ENCODE data around the gene FBXO31.

Gene FBXO31

DNA sequence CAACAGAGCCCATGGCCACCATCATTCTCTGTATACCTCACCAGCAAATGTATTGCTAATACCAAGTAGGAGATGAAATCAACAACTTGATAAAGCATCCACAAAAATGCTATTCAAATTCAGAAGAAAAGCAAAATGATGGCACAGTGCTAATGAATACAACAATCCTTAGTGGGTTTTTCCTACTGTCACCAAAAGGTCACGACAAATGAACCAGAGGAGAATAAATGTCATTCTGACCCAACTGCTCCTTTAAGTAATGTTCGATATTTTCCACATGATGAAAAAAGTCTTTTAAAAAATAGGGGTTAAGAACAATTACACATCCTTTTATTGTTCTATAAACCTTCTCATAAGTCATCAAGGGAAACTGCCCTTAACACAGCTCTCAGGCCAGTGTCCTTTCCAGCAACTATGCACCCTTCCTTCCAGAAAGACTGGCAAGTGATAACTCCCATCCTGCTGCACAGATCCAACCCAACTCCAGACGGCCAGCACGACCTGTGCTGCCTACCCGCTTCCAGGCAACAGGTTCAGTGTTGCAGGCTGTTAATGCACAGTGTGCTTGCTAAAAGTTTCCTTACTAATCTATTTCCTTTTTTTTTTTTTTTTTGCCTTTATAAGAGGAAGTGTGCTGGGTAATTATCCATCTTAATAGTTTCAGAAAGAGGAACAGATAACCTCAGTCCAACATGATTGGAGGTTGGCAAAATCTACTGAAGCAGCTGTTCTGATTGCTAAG is 15.4 kb downstream of the FBXO31 start:
- no peak overlapping the region for H3K27ac ChIP-seq
- intact Hi-C loops (cut with DNase I; ENCODE audit: low total_unique reads) = no loop called here
- H3K4me3 ChIP-seq = no peak overlapping the region
- peaks cover 0 to 34% (median 16%) of the 10 kb centered on the region in 4 donors for H3K4me1 ChIP-seq
- no peaks in the 10 kb centered on the region for H3K27me3 ChIP-seq
- H3K36me3 ChIP-seq = peaks cover 6 to 19% (median 13%) of the 10 kb centered on the region in 3 donors
- H3K9me3 ChIP-seq = no peaks in the 10 kb centered on the region
- DNase-seq = no peak
- TF ChIP-seq, protein P1, sequence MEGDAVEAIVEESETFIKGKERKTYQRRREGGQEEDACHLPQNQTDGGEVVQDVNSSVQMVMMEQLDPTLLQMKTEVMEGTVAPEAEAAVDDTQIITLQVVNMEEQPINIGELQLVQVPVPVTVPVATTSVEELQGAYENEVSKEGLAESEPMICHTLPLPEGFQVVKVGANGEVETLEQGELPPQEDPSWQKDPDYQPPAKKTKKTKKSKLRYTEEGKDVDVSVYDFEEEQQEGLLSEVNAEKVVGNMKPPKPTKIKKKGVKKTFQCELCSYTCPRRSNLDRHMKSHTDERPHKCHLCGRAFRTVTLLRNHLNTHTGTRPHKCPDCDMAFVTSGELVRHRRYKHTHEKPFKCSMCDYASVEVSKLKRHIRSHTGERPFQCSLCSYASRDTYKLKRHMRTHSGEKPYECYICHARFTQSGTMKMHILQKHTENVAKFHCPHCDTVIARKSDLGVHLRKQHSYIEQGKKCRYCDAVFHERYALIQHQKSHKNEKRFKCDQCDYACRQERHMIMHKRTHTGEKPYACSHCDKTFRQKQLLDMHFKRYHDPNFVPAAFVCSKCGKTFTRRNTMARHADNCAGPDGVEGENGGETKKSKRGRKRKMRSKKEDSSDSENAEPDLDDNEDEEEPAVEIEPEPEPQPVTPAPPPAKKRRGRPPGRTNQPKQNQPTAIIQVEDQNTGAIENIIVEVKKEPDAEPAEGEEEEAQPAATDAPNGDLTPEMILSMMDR (IDR thresholded peaks at IDR 0.05) = no peak

DNA sequence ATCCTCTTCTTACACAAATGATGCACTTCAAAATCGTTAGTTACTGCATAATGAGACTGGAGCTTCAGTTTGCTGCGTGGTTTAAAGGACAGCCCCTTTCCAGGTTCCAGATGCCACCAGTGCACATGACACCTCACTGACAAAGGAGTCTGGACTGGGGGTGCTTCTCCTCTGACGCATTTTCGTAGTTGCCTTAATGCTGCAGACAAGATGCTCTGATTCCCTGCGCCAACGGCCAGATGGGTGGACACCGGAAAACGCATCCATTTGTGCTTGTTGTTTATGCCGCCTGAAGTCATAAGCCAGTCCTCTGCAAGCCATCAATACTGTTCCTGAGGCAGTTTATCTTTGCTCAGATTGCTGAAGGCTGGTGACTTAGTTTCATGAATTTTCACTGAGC is 16.0 kb downstream of the FBXO31 start:
- intact Hi-C loops (cut with DNase I; ENCODE audit: low total_unique reads) = no loop called here
- no peaks in the 10 kb centered on the region for H3K9me3 ChIP-seq
- H3K27ac ChIP-seq = no peak overlapping the region
- peaks cover 0 to 34% (median 16%) of the 10 kb centered on the region in 4 donors for H3K4me1 ChIP-seq
- TF ChIP-seq, protein P1 (IDR thresholded peaks at IDR 0.05) = no peak
- no peak for DNase-seq
- H3K4me3 ChIP-seq = no peak overlapping the region
- peaks cover 12 to 19% (median 14%) of the 10 kb centered on the region in 3 donors for H3K36me3 ChIP-seq
- H3K27me3 ChIP-seq = no peaks in the 10 kb centered on the region

DNA sequence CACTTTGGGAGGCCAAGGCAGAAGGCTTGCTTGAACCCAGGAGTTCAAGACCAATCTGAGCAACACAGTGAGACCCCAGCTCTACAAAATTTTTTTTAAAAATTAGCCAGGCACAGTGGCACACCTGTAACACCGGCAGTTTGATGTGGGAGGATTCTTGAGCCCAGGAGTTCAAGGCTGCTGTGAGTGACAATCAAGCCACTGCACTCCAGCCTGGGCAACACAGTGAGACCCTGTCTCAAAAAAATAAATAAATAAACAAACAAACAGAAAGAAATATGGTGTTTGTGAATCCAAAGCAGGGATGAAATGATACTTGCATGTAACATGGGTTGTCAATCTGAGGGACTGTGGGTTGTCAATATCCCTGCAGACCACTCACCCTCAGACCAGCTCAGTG is 16.6 kb downstream of the FBXO31 start:
- peaks cover 14 to 25% (median 20%) of the 10 kb centered on the region in 3 donors for H3K36me3 ChIP-seq
- H3K4me1 ChIP-seq = peaks cover 0 to 28% (median 16%) of the 10 kb centered on the region in 4 donors
- H3K27me3 ChIP-seq = no peaks in the 10 kb centered on the region
- intact Hi-C loops (cut with DNase I; ENCODE audit: low total_unique reads) = no loop called here
- TF ChIP-seq, protein P1 (IDR thresholded peaks at IDR 0.05) = no peak
- no peaks in the 10 kb centered on the region for H3K9me3 ChIP-seq
- DNase-seq = no peak
- H3K4me3 ChIP-seq = no peak overlapping the region
- no peak overlapping the region for H3K27ac ChIP-seq

DNA sequence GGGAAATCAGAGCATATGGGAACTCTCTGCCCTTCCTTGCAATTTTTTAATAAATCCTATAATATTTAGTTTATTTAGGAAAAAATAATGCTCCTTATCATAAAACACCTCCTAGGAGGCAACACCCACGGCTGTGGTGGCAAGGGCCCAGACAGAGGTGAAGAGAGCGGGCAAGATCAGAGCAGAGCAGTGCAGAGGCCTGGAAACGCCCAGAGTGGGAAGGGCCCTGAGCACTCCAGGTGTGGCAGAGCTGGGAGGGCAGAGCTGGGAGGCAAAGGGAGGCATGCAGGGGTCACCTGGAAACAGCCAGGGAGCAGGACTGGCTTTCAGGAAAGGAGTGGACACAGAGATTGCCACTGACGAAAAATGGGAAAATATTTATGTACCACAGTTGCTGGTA is 17.3 kb downstream of the FBXO31 start:
- intact Hi-C loops (cut with DNase I; ENCODE audit: low total_unique reads) = no loop called here
- no peaks in the 10 kb centered on the region for H3K9me3 ChIP-seq
- no peak overlapping the region for H3K4me3 ChIP-seq
- TF ChIP-seq, protein P1 (IDR thresholded peaks at IDR 0.05) = no peak
- H3K4me1 ChIP-seq = peaks cover 0 to 28% (median 16%) of the 10 kb centered on the region in 4 donors
- no peak for DNase-seq
- H3K36me3 ChIP-seq = peaks cover 21 to 31% (median 27%) of the 10 kb centered on the region in 3 donors
- H3K27ac ChIP-seq = no peak overlapping the region
- H3K27me3 ChIP-seq = no peaks in the 10 kb centered on the region

DNA sequence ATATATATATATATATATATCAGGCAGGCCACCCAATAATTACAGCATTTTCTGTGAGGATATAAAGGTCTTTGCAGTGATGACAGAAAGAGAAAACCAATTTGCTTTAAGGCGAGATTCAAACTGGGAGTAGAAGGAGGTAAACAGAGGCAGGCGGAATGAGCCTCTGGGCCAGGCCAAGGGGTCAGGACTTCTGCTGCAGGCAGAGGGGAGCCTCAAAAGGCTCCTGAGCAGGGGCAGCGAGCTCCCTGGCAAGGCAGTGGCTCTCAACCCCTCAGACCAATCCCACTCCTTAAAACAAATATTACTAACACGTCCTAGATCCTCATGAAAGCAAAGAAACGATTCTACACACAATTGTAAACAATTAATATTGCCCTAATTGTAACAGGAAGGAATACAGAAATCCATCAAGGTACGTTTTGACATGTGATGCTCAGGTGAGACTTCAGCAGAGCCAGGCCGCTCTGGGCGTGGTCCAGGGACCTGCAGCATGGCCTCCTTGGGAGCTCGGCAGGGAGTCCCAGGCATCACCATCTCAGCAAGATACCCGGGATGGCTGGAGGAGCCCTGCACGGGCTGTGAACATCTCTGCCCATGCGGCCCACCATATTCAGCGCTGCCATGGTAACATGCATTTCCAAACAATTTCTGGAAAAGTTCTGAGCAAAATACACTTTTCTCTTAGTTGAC is 18.4 kb downstream of the FBXO31 start:
- Histone ChIP-seq H3K9me3 (no peaks in the 10 kb centered on the region), H3K4me1 (peaks cover 0 to 23% (median 13%) of the 10 kb centered on the region in 4 donors), H3K4me3 (no peak overlapping the region), H3K27ac (no peak overlapping the region), H3K27me3 (no peaks in the 10 kb centered on the region), H3K36me3 (peaks cover 25 to 39% (median 38%) of the 10 kb centered on the region in 3 donors)
- intact Hi-C loops (cut with DNase I; ENCODE audit: low total_unique reads) = no loop called here
- TF ChIP-seq, protein P1 (IDR thresholded peaks at IDR 0.05) = no peak
- no peak for DNase-seq
